ENCODE results near the gene TBC1D30. TPM values are rescaled to one million over a fixed set of nuclear protein-coding genes. Genes with fewer than 3 reads are reported as not detected.

TBC1D30 gene
- total and polyA plus RNA-seq, 2 donors from 2014 or later, result 4.2 to 8.7 TPM

DNA sequence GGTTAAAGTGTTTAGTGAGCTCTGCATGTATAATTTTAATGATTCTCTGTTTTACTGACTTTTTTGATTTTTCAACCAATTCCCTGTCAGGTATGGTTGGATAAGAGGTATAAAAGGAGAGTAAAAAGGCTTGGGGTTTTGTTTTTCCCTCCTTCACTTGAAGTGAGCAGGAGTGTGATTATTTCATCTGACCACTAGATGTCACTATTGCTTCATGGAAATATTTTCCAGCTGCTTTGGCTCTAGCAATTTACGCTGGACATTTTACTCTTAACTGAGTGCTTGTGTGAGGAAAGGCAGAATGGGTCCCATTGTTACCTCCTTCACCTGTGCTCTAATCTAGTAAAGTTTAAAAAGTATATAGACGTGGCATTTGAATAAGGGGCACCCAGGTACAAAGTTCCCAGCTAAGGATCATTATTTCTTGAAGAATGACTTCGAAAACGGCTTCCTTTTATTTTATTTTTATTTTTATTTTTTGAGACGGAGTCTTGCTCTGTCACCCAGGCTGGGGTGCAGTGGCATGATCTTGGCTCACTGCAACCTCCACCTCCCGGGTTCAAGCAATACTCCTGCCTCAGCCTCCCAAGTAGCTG, 66.5 kb downstream of the TBC1D30 start:
- no peak overlapping the region for H3K27ac ChIP-seq (ENCODE audit: low read depth in 2 of 2, low read length in 2 of 2)
- peak; percentile 54 for FAIRE-seq
- TF ChIP-seq, protein P1, sequence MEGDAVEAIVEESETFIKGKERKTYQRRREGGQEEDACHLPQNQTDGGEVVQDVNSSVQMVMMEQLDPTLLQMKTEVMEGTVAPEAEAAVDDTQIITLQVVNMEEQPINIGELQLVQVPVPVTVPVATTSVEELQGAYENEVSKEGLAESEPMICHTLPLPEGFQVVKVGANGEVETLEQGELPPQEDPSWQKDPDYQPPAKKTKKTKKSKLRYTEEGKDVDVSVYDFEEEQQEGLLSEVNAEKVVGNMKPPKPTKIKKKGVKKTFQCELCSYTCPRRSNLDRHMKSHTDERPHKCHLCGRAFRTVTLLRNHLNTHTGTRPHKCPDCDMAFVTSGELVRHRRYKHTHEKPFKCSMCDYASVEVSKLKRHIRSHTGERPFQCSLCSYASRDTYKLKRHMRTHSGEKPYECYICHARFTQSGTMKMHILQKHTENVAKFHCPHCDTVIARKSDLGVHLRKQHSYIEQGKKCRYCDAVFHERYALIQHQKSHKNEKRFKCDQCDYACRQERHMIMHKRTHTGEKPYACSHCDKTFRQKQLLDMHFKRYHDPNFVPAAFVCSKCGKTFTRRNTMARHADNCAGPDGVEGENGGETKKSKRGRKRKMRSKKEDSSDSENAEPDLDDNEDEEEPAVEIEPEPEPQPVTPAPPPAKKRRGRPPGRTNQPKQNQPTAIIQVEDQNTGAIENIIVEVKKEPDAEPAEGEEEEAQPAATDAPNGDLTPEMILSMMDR (IDR thresholded peaks at IDR 0.05; ENCODE audit: borderline replicate concordance, extremely low read depth, insufficient read depth), result peak; percentile 77
- intact Hi-C loops (cut with DNase I), result no loop called here
- H3K4me1 ChIP-seq (ENCODE audit: control insufficient read depth in 2 of 3, insufficient read depth in 2 of 3, low read depth in 1 of 3, low read length in 3 of 3), result no peaks in the 10 kb centered on the region
- H3K4me3 ChIP-seq (ENCODE audit: low read length in 3 of 3), result no peak overlapping the region
- no peak overlapping the region for H3K9ac ChIP-seq (ENCODE audit: low read length in 3 of 3)
- DNase-seq, result peak in 3 of 5 donors; percentile 12 to 89 (median 86)
- H3K27me3 ChIP-seq (ENCODE audit: control insufficient read depth, insufficient read depth, low read length), result no peaks in the 10 kb centered on the region
- no peaks in the 10 kb centered on the region for H3K9me3 ChIP-seq (ENCODE audit: control insufficient read depth in 2 of 3, insufficient read depth in 1 of 3, low read length in 3 of 3)
- no peaks in the 10 kb centered on the region for H3K36me3 ChIP-seq (ENCODE audit: control insufficient read depth in 2 of 3, insufficient read depth in 3 of 3, low read length in 3 of 3)

DNA sequence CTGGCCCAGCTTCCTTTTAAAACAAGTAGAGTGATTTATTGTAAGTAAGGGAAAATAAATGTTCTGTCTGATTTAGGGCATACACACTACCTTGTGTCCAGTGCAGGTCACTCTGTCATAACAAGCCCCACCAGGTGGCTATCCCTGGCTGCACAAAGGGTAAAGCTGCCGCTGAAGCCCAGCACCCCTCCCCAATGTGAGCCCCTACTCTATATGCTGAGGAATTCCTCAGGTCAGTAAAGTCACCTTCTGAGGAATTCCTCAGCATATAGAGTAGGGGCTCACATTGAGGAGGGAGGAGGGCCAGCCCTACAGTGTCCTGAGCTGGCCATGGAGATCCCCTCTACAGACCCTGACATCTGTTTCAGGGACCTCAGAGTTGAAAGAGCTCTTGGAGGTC, 67.2 kb downstream of the TBC1D30 start:
- Histone ChIP-seq H3K27me3 (ENCODE audit: control insufficient read depth, insufficient read depth, low read length) (no peaks in the 10 kb centered on the region), H3K9me3 (ENCODE audit: control insufficient read depth in 2 of 3, insufficient read depth in 1 of 3, low read length in 3 of 3) (no peaks in the 10 kb centered on the region), H3K4me3 (ENCODE audit: low read length in 3 of 3) (no peak overlapping the region), H3K36me3 (ENCODE audit: control insufficient read depth in 2 of 3, insufficient read depth in 3 of 3, low read length in 3 of 3) (no peaks in the 10 kb centered on the region), H3K4me1 (ENCODE audit: control insufficient read depth in 2 of 3, insufficient read depth in 2 of 3, low read depth in 1 of 3, low read length in 3 of 3) (no peaks in the 10 kb centered on the region), H3K27ac (ENCODE audit: low read depth in 2 of 2, low read length in 2 of 2) (no peak overlapping the region), H3K9ac (ENCODE audit: low read length in 3 of 3) (no peak overlapping the region)
- DNase-seq, result peak in 1 of 5 donors; percentile 22
- intact Hi-C loops (cut with DNase I), result no loop called here
- FAIRE-seq, result no peak
- TF ChIP-seq, protein P1 (IDR thresholded peaks at IDR 0.05; ENCODE audit: borderline replicate concordance, extremely low read depth, insufficient read depth), result no peak

DNA sequence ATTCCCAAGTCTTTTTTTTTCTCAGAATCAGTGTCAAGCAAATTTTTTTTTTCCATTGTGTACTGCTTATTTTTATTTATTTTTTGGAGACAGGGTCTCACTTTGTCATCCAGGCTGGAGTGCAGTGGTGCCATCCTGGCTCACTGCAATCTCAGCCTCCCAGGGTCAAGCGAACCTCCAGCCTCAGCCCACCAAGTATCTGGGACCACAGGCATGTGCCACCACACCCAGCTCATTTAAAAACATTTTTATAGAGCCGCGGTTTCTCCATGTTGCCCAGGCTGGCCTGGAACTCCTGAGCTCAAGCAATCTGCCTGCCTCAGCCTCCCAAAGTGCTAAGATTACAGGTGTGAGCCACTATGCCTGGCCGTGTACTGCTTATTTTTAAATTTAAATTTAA, 68.1 kb downstream of the TBC1D30 start:
- H3K27me3 ChIP-seq (ENCODE audit: control insufficient read depth, insufficient read depth, low read length), result no peaks in the 10 kb centered on the region
- H3K9ac ChIP-seq (ENCODE audit: low read length in 3 of 3), result no peak overlapping the region
- H3K36me3 ChIP-seq (ENCODE audit: control insufficient read depth in 2 of 3, insufficient read depth in 3 of 3, low read length in 3 of 3), result no peaks in the 10 kb centered on the region
- TF ChIP-seq, protein P1 (IDR thresholded peaks at IDR 0.05; ENCODE audit: borderline replicate concordance, extremely low read depth, insufficient read depth), result no peak
- no peak overlapping the region for H3K27ac ChIP-seq (ENCODE audit: low read depth in 2 of 2, low read length in 2 of 2)
- H3K4me1 ChIP-seq (ENCODE audit: control insufficient read depth in 2 of 3, insufficient read depth in 2 of 3, low read depth in 1 of 3, low read length in 3 of 3), result no peaks in the 10 kb centered on the region
- no peak overlapping the region for H3K4me3 ChIP-seq (ENCODE audit: low read length in 3 of 3)
- FAIRE-seq, result no peak
- no peaks in the 10 kb centered on the region for H3K9me3 ChIP-seq (ENCODE audit: control insufficient read depth in 2 of 3, insufficient read depth in 1 of 3, low read length in 3 of 3)
- no peak for DNase-seq
- intact Hi-C loops (cut with DNase I), result no loop called here

DNA sequence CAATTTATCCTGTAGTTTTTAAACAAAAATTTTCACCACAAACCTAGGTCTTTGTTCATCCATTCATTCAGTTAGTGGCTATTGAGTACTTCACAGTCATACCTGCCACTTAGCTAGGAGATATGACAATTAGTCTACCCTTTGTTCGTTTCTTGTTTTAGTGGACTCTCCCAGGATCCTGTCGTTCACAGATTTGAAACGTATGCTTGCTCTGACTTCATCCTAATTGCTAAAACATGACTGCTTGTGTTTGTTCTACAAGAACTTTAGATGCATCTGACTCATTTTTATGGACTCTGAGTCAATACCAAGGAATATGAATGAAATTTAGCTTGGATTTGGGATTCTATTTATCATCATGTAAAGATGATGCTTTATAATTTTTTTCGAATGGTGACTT, 69.5 kb downstream of the TBC1D30 start:
- Histone ChIP-seq H3K4me3 (ENCODE audit: low read length in 3 of 3) (no peak overlapping the region), H3K27me3 (ENCODE audit: control insufficient read depth, insufficient read depth, low read length) (no peaks in the 10 kb centered on the region), H3K9ac (ENCODE audit: low read length in 3 of 3) (no peak overlapping the region), H3K27ac (ENCODE audit: low read depth in 2 of 2, low read length in 2 of 2) (no peak overlapping the region), H3K36me3 (ENCODE audit: control insufficient read depth in 2 of 3, insufficient read depth in 3 of 3, low read length in 3 of 3) (no peaks in the 10 kb centered on the region), H3K9me3 (ENCODE audit: control insufficient read depth in 2 of 3, insufficient read depth in 1 of 3, low read length in 3 of 3) (no peaks in the 10 kb centered on the region), H3K4me1 (ENCODE audit: control insufficient read depth in 2 of 3, insufficient read depth in 2 of 3, low read depth in 1 of 3, low read length in 3 of 3) (no peaks in the 10 kb centered on the region)
- no peak for FAIRE-seq
- TF ChIP-seq, protein P1 (IDR thresholded peaks at IDR 0.05; ENCODE audit: borderline replicate concordance, extremely low read depth, insufficient read depth), result no peak
- no peak for DNase-seq
- intact Hi-C loops (cut with DNase I), result no loop called here
